Stimulated activated CD4-positive, alpha-beta T cell treated with anti-CD3 and anti-CD28 coated beads, Interleukin-1b, Interleukin-23, amount 100 ng/mL, for 48 hours (primary cell): ENCODE results near the gene MIF4GD.
"Not testable (repeated sequence)": the region's sequence is repeated elsewhere in the genome, so short reads cannot be mapped to it uniquely, and the experiment has no call there.

ENCODE experiments used
- DNase-seq: peaks from one replicate; pipeline ENCODE4 v3.0.0-alpha.2; 2020

MIF4GD gene

GRCh38 chr17:75270966-75271232, at the start of gene MIF4GD:
MIF4GD (minus strand) TSS chr17:75271231; CDS start chr17:75270195, 1,036 bp downstream.
- no peak for DNase-seq

- DNase-seq = no peak
These were observed 49.1 kb upstream of the MIF4GD start for GRCh38 chr17:75319904-75320691.

- DNase-seq = no peak
These were observed 47.7 kb upstream of the MIF4GD start for GRCh38 chr17:75318615-75319222.

GRCh38 chr17:75318211-75318610, 47.2 kb upstream of the MIF4GD start:
- DNase-seq = no peak

GRCh38 chr17:75317671-75318070, 46.6 kb upstream of the MIF4GD start:
- no peak for DNase-seq

GRCh38 chr17:75316253-75316652, 45.2 kb upstream of the MIF4GD start:
- no peak for DNase-seq

GRCh38 chr17:75315541-75316243, 44.7 kb upstream of the MIF4GD start:
- DNase-seq = peak; percentile 29

- no peak for DNase-seq
These were observed 43.0 kb upstream of the MIF4GD start for GRCh38 chr17:75313941-75314551.

- DNase-seq = no peak
These were observed 38.0 kb upstream of the MIF4GD start for GRCh38 chr17:75308732-75309629.

GRCh38 chr17:75307957-75308731, 37.1 kb upstream of the MIF4GD start:
- no peak for DNase-seq

- no peak for DNase-seq
These were observed 30.6 kb upstream of the MIF4GD start for GRCh38 chr17:75301502-75302206.

GRCh38 chr17:75301049-75301448, 30.0 kb upstream of the MIF4GD start:
- no peak for DNase-seq

GRCh38 chr17:75300280-75300679, 29.2 kb upstream of the MIF4GD start:
- DNase-seq = no peak

GRCh38 chr17:75295201-75296158, 24.4 kb upstream of the MIF4GD start:
- peak; percentile 22 for DNase-seq

- not testable (repeated sequence) for DNase-seq
These were observed 21.9 kb upstream of the MIF4GD start for GRCh38 chr17:75292810-75293448.

- DNase-seq = peak; percentile 71
These were observed 18.9 kb upstream of the MIF4GD start for GRCh38 chr17:75289832-75290337.

GRCh38 chr17:75289115-75289831, 18.2 kb upstream of the MIF4GD start, which contains the start of gene SLC25A19:
SLC25A19 (minus strand) TSS chr17:75289433; CDS start chr17:75286764, 2,669 bp downstream.
- DNase-seq = peak; percentile 99

GRCh38 chr17:75288770-75289114, 17.7 kb upstream of the MIF4GD start:
- peak; percentile 57 for DNase-seq
